Endometrial microvascular endothelial cells (primary cell): ENCODE measurements around the gene VPREB3. TPM values are rescaled to one million over a fixed set of nuclear protein-coding genes. Genes with fewer than 3 reads are reported as not detected.

Experiments
- in situ Hi-C: cut with HindIII; loops from 2 replicates; pipeline ENCODE4 v1.10.0; 2017; ENCODE audit warnings: low sequenced_read_pairs, low pct_unique_long_range_greater_than_20kb; ENCODE audit errors: inconsistent ontology term
- total RNA-seq: library from RNA; depleted of rRNA; stranded (reverse); fragments of >200 nt; gene quantifications from one replicate; pipeline ENCODE4 v1.2.3, GENCODE V29; 2015; ENCODE audit errors: inconsistent ontology term

The VPREB3 gene
- total RNA-seq, 1 donor from 2014 or later: not detected

DNA sequence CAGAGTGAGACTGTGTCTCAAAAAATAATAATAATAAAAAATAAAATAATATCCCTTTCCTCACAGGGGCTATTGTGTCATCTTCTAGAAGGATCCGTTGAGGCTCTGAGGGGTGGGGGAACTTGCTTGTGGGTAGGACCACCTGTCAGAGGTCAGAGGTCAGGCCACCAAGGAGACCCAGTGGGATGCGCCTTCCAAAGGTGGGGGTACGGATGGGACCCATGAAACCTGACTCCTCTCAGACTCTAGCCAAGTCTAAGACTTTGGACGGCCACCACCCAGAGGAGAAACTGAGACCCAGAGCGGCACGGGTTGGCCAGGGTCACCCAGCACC, 18.1 kb upstream of the VPREB3 start:
- in situ Hi-C loops: no loop called here

- in situ Hi-C loops: no loop called here
Measured at GRCh38 chr22:23769321-23769965, 15.2 kb upstream of the VPREB3 start.

- in situ Hi-C loops: no loop called here
Measured at GRCh38 chr22:23767673-23768548, 13.7 kb upstream of the VPREB3 start, which contains the start of gene CHCHD10. Gene CHCHD10, minus strand, starts transcription at chr22:23767972. Its CDS starts 98 bp downstream, at chr22:23767874.

DNA sequence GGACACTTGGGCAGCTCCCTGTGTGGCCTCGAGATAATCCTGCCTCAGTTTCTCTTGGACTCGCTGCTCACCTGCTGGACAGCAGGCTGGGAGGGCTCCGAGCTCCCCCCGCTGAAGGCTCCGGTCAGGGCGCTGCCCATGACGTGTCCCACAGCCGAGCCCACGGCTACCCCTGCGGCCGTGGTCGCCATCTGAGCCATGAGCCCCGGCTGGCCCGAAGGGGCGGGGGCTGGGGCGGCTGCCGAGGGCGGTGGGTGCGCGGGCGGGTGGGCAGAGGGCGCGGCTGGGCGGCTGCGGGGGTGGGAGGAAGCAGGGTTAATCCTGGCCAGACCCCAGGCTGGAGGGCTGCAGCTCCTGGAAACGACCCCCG, 13.1 kb upstream of the VPREB3 start:
- in situ Hi-C loops: no loop called here

GRCh38 chr22:23764899-23765881, 11.0 kb upstream of the VPREB3 start:
- in situ Hi-C loops: no loop called here

GRCh38 chr22:23763954-23764353, 9.7 kb upstream of the VPREB3 start:
- in situ Hi-C loops: no loop called here

- in situ Hi-C loops: no loop called here
Measured at GRCh38 chr22:23763579-23763945, 9.3 kb upstream of the VPREB3 start.

GRCh38 chr22:23762842-23763578, 8.8 kb upstream of the VPREB3 start, which contains the start of gene C22orf15:
Gene C22orf15, plus strand, starts transcription at chr22:23762990. Its CDS starts 317 bp downstream, at chr22:23763307.
- in situ Hi-C loops: no loop called here

- in situ Hi-C loops: no loop called here
Measured at GRCh38 chr22:23760056-23760455, 5.8 kb upstream of the VPREB3 start.

- in situ Hi-C loops: no loop called here
Measured at GRCh38 chr22:23759566-23759965, 5.3 kb upstream of the VPREB3 start.

DNA sequence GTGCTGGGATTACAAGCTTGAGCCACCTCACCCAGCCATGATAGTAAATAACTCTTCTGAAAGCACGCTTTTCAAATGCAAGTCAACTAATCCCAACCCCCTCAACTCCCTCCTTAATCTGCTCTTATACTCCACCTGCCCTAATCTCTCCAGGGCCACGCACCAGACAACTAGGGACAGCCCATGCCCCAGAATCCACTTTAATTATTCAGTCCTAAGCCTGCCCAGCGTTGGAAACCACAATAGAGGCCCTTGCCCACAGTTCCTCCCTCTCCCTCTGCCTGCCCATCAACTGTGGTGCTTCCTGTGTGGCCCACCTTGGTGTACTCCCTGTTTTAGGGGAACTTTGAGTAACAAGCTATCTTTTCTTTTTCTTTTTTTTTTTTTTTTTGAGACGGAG, 2.7 kb upstream of the VPREB3 start:
- in situ Hi-C loops: no loop called here

DNA sequence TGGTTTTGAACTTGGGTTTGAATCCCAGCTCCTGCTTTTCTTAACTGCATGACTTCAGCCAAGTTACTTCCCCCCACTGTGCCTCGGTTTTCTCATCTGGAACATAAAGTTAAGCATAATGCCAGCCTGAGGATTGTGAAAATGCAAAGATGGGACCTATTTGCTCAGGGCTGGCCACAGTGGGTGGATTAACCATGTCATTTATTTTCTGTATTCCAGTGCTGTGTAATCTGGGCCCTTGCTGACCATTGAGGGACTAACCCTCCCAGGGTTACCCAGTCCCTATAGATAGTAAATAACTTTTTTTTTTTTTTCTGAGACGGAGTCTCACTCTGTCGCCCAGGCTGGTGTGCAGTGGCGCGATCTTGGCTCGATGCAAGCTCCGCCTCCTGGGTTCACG, 1.5 kb upstream of the VPREB3 start:
- in situ Hi-C loops: no loop called here

DNA sequence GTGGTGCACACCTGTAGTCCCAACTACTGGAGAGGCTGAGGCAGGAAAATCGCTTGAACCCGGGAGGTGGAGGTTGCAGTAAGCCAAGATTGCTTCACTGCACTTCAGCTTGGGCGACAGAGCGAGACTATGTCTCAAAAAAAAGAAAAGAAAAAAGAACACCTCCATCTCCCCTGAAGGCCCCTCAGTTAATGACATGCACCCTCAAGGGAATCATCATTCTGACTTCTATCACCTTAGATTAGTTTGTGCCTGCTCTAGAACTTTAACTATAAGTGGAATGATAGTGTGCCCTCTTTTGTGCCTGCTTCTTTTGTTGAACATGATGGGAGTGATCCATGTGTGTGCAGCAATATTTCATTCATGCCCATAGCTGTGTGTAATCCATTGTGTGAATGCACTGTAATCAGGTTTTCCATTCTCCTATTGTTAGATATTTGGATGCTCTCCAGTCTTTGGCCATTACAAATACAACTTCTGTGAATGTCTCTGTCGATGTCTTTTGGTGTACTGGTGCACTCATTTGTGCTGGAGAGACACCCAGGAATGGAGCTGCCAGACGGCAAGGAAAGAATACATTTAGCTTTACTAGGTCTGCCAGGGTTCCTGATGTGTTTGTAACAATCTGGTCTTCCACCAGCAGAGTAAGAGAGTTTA, 883 bp upstream of the VPREB3 start:
- in situ Hi-C loops: no loop called here

GRCh38 chr22:23753385-23753784, 840 bp downstream of the VPREB3 start:
- in situ Hi-C loops: no loop called here

DNA sequence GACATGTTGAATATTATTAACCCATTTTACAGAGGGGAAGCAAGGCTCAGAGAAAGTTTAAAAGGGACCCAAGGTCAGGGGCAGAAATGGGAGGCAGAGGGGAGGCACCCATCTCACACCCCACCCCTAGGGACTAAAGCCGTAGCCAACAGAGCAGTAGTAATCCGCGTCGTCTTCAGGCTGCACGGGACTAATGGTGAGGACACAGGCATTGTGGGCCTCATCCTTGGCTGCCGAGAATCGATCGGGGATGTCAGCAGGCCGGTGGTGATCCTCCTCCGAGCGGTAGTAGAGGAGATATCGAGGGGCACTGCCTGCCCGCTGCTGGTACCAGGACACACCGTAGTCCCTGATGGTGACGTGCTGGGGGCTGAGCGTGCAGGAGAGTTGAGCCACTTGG, 1.5 kb downstream of the VPREB3 start:
- in situ Hi-C loops: no loop called here

DNA sequence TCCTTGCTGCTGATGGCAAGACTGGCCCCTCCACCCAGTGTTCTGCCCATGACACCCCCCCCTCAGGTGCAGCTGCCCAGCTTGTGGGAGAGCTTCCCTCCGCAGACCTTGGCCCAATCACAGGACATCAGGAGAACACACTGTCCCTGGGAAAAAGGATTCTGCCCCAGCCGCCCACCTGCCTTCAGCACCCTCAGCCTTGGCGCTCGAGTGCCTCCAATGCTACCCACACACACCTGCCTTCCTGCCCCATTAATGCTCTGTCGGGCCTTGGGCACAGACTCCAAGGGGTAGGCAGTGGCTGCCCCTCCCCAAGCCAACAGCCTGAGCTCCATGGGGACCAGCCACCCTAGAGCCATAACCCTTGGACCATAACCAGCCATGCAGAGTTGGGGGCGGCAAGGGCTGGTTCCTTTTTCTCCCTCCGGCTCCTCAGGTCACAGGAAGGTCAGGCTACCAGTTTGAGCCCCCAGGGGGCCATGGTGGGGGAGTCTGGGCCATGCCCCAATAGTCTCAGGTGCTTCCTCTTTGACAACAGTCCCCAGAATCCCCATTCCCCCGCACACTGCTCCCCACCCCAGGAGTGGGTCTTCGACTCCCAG, 2.0 kb downstream of the VPREB3 start:
- in situ Hi-C loops: no loop called here

GRCh38 chr22:23751441-23751996, 2.7 kb downstream of the VPREB3 start:
- in situ Hi-C loops: no loop called here
